KOPT-K1 (cell line): Measurements from ENCODE around the gene ANKRD13D.

Experiments
- H3K27ac ChIP-seq: fragments of 200-600 bp; sonication (generic); 2 replicates; pipeline ENCODE4 v1.5.1; 2016; ENCODE audit warnings: antibody characterized with exemption, mild to moderate bottlenecking, low read depth, low read length; ENCODE audit not compliant: poor library complexity, severe bottlenecking
- H3K36me3 ChIP-seq: fragments of 200-600 bp; sonication (generic); 2 replicates; pipeline ENCODE4 v1.5.1; 2017; ENCODE audit warnings: antibody characterized with exemption, mild to moderate bottlenecking, low read length, moderate library complexity; ENCODE audit not compliant: insufficient read depth
- H3K9me3 ChIP-seq: fragments of 200-600 bp; sonication (generic); 2 replicates; pipeline ENCODE4 v1.5.1; 2017; ENCODE audit warnings: antibody characterized with exemption, low read length, mild to moderate bottlenecking; ENCODE audit not compliant: insufficient read depth, poor library complexity, severe bottlenecking

ANKRD13D gene

GRCh38 chr11:67268081-67268961 is 20.8 kb upstream of the ANKRD13D start:
- Histone ChIP-seq H3K9me3 (no peaks in the 10 kb centered on the region), H3K27ac (peak overlapping the region; percentile 100), H3K36me3 (peaks cover 47% of the 10 kb centered on the region)

DNA sequence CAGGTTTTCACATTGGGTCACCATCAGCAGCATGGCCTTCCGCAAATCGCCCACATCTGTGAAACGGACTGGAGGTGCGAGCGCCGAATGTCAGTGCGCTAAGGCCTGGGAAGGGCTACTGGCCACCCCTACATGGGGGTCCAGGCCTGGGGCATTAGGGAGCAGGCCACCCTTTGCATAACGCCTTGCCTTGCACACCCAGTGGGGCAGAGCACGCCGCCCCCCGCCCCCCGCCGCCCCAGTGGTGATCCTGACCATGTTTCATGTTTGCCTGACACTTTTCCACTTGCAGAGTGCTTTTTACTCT is 20.2 kb upstream of the ANKRD13D start:
- Histone ChIP-seq H3K27ac (peak overlapping the region; percentile 100), H3K36me3 (peaks cover 52% of the 10 kb centered on the region), H3K9me3 (no peaks in the 10 kb centered on the region)

GRCh38 chr11:67269401-67270255 is 19.5 kb upstream of the ANKRD13D start:
- peak overlapping the region; percentile 100 for H3K27ac ChIP-seq

GRCh38 chr11:67270256-67271204 is 18.6 kb upstream of the ANKRD13D start:
- no peaks in the 10 kb centered on the region for H3K9me3 ChIP-seq
- H3K36me3 ChIP-seq: peaks cover 64% of the 10 kb centered on the region
- H3K27ac ChIP-seq: peak overlapping the region; percentile 100

More at GRCh38 chr11:67269401-67270255, 19.5 kb upstream of the ANKRD13D start:
- peaks cover 55% of the 10 kb centered on the region for H3K36me3 ChIP-seq
- H3K9me3 ChIP-seq: no peaks in the 10 kb centered on the region

DNA sequence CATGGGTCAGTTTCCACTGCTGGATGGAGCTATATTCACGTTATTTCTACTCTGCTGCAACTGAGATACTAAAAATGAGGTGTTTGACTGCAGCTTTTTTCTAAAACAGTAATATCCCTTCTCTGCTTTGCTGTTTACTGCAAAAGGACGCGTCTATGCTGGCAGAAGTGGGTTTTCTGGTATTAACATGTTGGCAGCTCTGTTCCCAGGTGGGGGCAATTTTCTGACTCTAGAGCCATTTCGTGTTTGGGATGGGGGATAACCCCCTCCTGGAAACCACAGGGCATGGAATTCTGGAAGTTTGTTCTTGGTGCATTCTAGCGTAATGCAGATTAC is 17.9 kb upstream of the ANKRD13D start:
- peaks cover 71% of the 10 kb centered on the region for H3K36me3 ChIP-seq
- H3K9me3 ChIP-seq: no peaks in the 10 kb centered on the region
- H3K27ac ChIP-seq: peak overlapping the region; percentile 100

DNA sequence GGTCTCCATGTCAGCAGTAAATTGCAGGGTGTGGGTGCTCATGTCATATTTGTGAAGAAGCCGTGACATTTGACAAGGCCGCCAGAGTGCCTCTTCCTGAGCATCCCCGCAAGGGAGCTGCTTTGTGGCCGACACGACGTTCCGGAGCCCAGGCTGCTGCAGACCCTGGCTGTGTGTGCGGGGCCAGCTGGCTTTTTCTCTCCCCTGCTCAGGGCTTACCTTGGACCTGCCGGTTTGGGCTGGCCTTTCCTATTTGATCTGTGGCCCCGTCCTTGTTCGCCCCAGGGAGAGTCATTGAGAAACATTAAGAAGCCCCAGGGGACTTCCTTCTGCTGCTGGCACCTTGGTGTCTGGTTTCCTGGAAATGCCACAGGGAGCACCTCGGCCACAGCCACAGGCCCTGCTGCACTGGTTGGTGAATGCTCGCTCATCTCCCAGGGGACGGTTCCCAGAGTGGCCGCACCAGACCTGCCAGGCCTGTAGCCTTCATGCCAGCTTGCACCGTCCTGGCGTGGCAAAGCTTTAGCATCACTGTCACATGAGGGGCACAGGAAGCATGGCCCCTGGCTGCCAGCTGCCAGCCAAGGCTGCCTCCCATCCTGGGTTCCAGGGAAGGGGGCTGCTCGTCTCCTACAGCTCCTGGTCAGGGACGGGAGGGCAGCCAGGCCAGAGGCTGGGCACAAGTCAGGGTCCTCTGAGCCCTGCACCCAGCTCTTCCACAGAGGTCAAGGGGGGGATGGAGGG is 17.4 kb upstream of the ANKRD13D start:
- Histone ChIP-seq H3K27ac (peak overlapping the region; percentile 100), H3K36me3 (peaks cover 75% of the 10 kb centered on the region), H3K9me3 (no peaks in the 10 kb centered on the region)

DNA sequence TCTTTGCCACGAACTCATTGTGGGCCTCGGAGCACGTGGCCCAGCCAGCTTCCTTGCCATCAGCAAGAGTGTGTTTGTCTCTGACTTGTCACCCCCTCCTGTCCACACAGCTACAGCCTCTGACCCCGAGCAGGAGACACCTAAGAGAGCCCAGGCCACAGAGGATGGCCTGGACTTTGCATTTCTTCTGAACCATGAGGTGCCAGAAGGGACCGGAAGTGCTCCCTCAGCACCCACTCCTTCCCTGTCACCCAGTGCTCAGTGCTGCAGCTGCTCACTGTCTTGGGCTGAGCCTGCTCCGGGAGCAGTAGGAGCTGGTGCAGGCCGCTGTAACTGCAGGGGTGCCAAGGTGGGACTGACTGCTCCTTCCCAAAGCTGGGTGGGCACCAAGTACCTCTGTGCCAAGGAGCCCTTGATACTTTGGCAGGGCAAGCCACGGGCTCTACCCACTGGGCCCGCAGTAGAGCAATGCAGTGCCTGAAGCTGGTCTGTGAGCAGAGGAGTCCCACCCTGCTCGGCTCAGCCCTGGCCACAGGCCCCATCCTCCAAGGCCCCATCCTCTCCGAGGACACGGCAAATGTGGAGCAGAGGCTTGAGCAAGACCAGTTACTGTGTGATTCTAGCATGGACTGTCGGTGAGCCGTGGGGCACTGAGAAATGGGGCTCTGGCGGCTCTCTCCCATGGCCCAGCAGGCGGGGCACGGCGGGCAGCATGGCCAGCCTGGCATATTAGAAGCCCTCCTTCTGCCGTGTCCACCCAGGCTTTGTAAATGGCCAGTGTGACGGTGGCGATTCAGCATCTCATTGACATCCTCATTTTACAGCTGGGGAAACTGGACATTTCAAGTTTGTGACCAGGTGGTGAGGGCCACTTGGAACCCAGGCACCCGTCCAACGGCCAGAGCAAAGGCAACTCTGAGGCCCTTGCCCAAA is 16.5 kb upstream of the ANKRD13D start:
- Histone ChIP-seq H3K36me3 (peaks cover 68% of the 10 kb centered on the region), H3K27ac (peak overlapping the region; percentile 100), H3K9me3 (no peaks in the 10 kb centered on the region)

- Histone ChIP-seq H3K36me3 (peaks cover 69% of the 10 kb centered on the region), H3K27ac (peak overlapping the region; percentile 100), H3K9me3 (no peaks in the 10 kb centered on the region)
These were observed 15.7 kb upstream of the ANKRD13D start for GRCh38 chr11:67273260-67273990.

DNA sequence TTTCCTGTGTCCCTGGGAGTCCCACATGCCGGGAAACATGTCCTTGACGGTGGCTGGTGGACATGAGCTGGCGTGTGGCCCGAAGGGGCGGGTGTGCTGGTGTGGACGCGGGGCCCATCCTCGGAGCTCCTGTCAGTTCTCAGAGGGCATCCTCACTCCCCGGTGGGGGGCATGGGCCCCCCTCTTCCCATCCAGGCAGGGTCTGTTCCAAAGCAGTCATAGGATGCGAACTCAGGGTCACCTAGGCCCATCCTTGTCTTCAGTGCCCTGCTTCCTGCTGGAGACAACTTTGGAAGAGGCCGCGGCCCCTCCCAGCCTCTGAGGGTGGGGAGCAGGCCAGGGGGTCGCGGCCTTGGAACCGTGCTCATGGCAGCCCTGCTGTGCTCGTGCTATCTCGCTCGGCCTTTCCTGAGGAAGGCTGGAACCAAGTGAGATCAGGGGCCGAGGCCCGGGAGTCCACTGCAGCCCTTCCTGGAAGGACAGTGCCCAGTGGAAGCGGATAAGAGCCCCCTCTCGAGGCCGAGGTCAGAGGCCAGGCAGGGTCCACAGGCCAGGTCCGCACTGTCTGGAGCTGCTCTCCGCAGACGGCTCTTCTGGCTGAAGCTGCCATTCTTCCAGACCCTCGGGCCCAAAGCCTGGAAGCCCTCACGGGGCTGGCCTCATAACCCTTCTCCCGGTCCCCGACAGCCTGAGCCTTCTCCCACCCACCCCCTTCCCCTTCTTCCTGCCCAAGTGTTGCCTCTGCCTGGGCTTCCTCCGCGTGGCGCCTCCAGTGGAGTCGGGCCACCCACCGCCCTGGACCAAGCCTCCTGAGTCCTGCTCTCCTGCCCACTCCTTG is 14.1 kb upstream of the ANKRD13D start:
- H3K27ac ChIP-seq: peak overlapping the region; percentile 100
- H3K9me3 ChIP-seq: no peaks in the 10 kb centered on the region
- H3K36me3 ChIP-seq: peaks cover 69% of the 10 kb centered on the region

- H3K36me3 ChIP-seq: peaks cover 75% of the 10 kb centered on the region
- H3K27ac ChIP-seq: peak overlapping the region; percentile 100
- H3K9me3 ChIP-seq: no peaks in the 10 kb centered on the region
These were observed 13.3 kb upstream of the ANKRD13D start for GRCh38 chr11:67275606-67276409.

DNA sequence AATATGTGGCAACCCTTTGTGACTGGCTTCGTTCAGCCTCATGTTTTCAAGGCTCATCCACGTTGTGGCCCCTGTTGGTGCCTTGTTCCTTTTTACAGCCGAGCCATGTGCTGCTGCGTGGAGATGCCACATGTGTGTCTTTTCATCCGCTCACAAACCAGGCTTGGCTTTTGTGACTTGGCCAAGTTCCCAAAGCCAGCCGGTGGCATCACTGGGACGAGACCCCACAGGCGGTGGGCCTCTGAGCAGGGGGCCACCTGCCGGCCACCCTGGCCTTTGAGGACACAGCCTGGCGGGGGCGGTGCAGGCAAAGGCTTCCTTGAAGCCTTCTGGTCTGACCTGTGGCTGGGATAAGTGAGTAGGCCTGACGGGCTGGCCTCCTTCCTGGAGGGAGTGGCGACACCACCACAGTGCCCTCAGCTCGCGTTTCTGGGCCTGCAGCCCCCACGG is 12.3 kb upstream of the ANKRD13D start:
- Histone ChIP-seq H3K36me3 (peaks cover 84% of the 10 kb centered on the region), H3K27ac (peak overlapping the region; percentile 100), H3K9me3 (no peaks in the 10 kb centered on the region)
